Astrocyte of the cerebellum (primary cell): ENCODE measurements around the gene HS6ST1.
"Not testable (repeated sequence)": the region's sequence is repeated elsewhere in the genome, so short reads cannot be mapped to it uniquely, and the experiment has no call there.

ENCODE experiments used
- DNase-seq: peaks from one replicate; pipeline ENCODE4 v3.0.0-alpha.2; 2011; ENCODE audit warnings: low read depth
- H3K4me3 ChIP-seq: 2 replicates; pipeline ENCODE4 v1.5.1; 2011; ENCODE audit warnings: mild to moderate bottlenecking, low read depth, low read length, moderate library complexity
- in situ Hi-C: cut with HindIII; loops from 2 replicates; pipeline ENCODE4 v1.10.0; 2017; ENCODE audit warnings: low sequenced_read_pairs
- TF ChIP-seq, protein P1 (sequence below): IDR thresholded peaks from 2 replicates; pipeline ENCODE4 v1.5.1; 2012; ENCODE audit warnings: low read length, low read depth, moderate library complexity, mild to moderate bottlenecking; ENCODE audit errors: missing control alignments

The HS6ST1 gene

DNA sequence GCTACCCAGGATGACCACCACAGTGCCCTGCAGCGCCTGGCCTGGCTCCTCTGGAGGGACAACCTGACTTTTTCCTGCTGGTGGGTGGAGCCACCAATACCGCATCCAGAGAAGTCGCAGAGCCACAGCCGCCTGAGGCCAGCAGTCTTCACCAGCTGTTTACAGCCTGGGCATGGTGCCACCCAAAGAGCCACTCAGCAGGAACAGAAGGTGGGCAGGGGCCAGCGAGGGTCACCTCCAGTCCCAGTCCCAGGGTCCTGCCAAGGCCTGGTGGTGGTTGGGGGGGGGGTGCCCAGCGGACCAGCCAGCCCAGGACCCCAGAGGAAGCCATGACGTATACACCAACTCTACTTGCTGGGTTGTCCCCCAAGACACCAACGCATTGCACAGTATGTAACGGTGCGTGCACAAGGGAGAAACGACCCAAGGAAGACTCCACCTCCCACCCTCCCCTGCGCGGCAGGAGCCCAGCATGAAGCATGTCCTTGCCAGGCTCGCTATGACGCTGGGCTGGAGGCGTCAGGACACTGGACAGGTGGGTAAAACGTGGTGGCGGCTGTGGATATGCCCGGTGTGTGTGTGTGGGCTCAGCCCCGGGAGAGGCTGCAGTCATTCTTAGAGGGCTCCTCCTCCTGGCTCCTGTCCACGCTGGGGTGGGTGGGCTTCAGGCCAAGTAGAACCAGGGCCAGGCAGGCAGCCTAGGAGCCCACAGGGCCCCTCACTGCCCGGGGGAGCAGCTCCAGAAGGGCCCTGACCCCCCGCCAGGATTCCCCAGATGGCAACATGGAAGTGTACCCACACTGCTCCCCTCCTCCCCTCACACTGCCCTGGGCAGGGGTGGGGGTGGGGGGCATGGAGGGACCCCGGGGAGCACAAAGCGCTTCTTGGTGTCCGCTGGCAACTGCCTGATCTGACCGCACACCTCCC, 49.3 kb downstream of the HS6ST1 start:
- in situ Hi-C loops = no loop called here
- no peak overlapping the region for H3K4me3 ChIP-seq
- no peak for DNase-seq
- TF ChIP-seq, protein P1, sequence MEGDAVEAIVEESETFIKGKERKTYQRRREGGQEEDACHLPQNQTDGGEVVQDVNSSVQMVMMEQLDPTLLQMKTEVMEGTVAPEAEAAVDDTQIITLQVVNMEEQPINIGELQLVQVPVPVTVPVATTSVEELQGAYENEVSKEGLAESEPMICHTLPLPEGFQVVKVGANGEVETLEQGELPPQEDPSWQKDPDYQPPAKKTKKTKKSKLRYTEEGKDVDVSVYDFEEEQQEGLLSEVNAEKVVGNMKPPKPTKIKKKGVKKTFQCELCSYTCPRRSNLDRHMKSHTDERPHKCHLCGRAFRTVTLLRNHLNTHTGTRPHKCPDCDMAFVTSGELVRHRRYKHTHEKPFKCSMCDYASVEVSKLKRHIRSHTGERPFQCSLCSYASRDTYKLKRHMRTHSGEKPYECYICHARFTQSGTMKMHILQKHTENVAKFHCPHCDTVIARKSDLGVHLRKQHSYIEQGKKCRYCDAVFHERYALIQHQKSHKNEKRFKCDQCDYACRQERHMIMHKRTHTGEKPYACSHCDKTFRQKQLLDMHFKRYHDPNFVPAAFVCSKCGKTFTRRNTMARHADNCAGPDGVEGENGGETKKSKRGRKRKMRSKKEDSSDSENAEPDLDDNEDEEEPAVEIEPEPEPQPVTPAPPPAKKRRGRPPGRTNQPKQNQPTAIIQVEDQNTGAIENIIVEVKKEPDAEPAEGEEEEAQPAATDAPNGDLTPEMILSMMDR = no peak

DNA sequence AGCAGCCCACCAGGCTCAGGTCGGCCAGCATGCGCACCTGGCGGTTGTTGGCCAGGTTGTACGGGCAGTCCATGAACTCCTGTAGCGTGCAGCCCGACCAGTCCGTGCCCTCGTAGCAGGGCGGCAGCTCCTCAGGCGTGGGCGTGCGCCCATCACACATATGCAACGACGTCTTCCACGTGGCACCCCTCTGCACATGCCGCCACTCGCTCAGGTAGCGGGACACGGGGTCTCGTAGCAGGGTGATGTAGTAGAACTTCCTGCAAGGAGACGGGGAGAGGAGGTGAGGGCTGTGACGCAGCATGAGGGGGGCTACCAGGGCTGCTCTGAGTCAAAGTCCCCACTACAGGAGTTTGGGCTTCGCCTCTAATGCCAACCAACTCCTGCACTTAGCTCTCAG, 50.1 kb downstream of the HS6ST1 start:
- H3K4me3 ChIP-seq, DNase-seq, in situ Hi-C loops: not testable (repeated sequence)

- in situ Hi-C loops, DNase-seq, H3K4me3 ChIP-seq: not testable (repeated sequence)
Observed at GRCh38 chr2:128268145-128268544, 50.5 kb downstream of the HS6ST1 start.

DNA sequence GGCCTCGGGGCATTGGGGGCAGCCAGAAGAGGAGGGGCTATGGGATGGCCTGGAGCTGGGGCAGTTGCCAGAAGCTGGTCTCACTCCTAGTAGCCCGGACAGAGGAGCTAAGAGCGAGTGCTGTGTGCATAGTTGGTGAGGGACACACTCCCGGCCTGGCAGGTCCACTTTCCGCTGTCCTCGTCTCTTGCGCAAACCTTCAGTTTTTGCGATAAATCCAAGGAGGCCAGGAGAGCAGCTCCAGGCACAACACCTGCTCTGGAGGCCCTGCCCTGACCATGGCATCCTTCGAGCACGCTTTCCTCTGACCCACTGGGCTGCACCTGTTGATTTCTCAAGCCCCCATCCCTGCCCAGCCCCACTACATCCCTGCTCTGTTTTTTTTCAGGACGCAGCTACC, 51.0 kb downstream of the HS6ST1 start:
- in situ Hi-C loops, DNase-seq, H3K4me3 ChIP-seq: not testable (repeated sequence)

GRCh38 chr2:128267197-128267596, 51.5 kb downstream of the HS6ST1 start:
- in situ Hi-C loops, DNase-seq, H3K4me3 ChIP-seq: not testable (repeated sequence)

GRCh38 chr2:128266463-128266862, 52.2 kb downstream of the HS6ST1 start:
- H3K4me3 ChIP-seq, DNase-seq, in situ Hi-C loops: not testable (repeated sequence)

GRCh38 chr2:128265608-128265993, 53.1 kb downstream of the HS6ST1 start:
- DNase-seq, H3K4me3 ChIP-seq, in situ Hi-C loops: not testable (repeated sequence)

GRCh38 chr2:128264881-128265607, 53.6 kb downstream of the HS6ST1 start:
- TF ChIP-seq, protein P1 = no peak
- in situ Hi-C loops = loop anchor here (5.0 kb wide), 1 partner anchor 37 kb away; no protein-coding TSS in a partner anchor

DNA sequence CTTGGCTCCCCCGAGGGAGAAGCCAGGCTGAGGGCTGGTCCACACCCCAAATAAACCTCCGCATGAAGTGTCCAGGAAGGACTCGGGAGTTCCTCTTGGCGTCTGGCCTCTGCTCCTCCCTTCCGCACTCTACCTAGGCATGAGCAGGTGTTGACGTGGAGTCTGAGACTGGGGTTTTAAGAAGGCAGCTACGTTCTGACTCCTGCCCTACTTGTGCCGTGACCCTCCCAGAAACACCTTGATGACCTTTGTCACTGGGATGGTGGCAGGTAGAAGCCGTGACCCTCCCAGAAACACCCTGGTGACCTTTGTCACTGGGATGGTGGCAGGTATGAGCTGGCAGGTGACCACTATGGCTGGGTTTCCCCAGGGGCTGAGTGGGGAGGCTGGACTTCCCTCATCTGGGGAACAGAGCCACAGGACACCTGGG, 54.8 kb downstream of the HS6ST1 start:
- H3K4me3 ChIP-seq = no peak overlapping the region
- TF ChIP-seq, protein P1 = no peak
- in situ Hi-C loops = loop anchor here (5.0 kb wide), 1 partner anchor 38 kb away; no protein-coding TSS in a partner anchor
- no peak for DNase-seq

More at GRCh38 chr2:128264881-128265607, 53.6 kb downstream of the HS6ST1 start:
- H3K4me3 ChIP-seq = no peak overlapping the region
- no peak for DNase-seq
